ENCODE data around the gene SMIM22. TPM values are rescaled to one million over a fixed set of nuclear protein-coding genes. Genes with fewer than 3 reads are reported as not detected.

SMIM22 gene
- total RNA-seq, 1 donor, result not detected

DNA sequence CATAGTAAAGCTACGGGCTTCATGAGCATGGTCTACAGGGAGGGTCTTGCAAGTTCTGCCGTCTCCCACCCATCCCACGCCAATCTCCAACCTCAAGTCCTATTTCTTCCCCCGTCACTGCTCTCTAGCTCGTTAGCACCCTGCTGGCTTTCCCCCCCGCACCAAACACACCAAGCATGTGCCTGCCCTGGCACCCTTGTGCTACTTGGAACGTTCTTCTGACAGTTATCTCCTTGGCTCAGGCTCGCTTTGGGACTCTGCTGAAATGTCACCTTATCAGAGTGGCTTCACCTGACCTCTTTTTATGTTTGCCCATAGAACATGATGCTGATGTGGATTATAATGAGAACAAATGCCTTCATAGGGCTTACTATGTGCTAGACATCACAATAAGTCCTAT lies 30.0 kb downstream of the SMIM22 start:
- H3K4me3 ChIP-seq (ENCODE audit: low read depth, low read length), result no peak overlapping the region
- no peak for DNase-seq (ENCODE audit: low read depth)
- TF ChIP-seq, protein P1, sequence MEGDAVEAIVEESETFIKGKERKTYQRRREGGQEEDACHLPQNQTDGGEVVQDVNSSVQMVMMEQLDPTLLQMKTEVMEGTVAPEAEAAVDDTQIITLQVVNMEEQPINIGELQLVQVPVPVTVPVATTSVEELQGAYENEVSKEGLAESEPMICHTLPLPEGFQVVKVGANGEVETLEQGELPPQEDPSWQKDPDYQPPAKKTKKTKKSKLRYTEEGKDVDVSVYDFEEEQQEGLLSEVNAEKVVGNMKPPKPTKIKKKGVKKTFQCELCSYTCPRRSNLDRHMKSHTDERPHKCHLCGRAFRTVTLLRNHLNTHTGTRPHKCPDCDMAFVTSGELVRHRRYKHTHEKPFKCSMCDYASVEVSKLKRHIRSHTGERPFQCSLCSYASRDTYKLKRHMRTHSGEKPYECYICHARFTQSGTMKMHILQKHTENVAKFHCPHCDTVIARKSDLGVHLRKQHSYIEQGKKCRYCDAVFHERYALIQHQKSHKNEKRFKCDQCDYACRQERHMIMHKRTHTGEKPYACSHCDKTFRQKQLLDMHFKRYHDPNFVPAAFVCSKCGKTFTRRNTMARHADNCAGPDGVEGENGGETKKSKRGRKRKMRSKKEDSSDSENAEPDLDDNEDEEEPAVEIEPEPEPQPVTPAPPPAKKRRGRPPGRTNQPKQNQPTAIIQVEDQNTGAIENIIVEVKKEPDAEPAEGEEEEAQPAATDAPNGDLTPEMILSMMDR (IDR thresholded peaks at IDR 0.05; ENCODE audit: insufficient read depth, low read length), result no peak

DNA sequence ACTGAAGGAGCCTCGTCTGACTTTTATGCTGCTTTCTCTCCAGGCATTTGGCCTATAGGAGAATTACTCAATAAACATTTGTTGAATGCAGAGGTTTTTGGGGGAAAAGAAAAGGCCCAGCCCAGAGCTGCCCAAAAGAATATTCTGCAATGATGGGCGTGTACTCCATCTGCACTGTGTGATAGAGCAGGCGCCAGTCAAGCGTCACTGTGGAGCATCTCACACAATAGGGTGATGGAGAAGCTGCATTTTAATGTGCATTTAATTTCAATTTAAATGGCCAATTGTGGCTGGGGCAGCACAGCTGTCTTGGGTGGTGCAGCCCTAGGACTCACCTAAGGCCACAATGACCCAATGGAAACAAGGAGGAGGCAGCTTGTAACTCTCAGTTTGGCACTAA lies 31.4 kb downstream of the SMIM22 start:
- no peak for DNase-seq (ENCODE audit: low read depth)
- H3K4me3 ChIP-seq (ENCODE audit: low read depth, low read length), result no peak overlapping the region
- TF ChIP-seq, protein P1 (IDR thresholded peaks at IDR 0.05; ENCODE audit: insufficient read depth, low read length), result no peak

DNA sequence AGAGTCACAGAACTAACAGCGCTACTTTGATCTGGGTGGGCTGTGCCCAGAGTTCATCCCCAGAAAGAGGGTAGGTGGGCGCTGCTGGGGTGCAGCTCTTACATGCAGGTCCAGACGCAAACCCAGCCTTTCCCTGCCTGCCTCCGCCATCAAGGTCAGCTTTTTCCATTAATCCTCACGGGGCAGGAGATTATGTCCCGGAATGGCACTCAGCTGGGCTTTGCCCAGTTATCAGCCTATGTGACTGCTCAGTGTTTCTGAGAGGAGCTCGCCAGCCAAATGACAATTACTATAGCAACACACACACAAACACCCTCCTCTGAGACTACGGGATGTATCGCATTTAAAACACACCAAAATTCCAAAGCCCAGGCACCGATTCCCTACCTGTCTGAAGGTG lies 31.8 kb downstream of the SMIM22 start:
- DNase-seq (ENCODE audit: low read depth), result no peak
- no peak overlapping the region for H3K4me3 ChIP-seq (ENCODE audit: low read depth, low read length)
- TF ChIP-seq, protein P1 (IDR thresholded peaks at IDR 0.05; ENCODE audit: insufficient read depth, low read length), result no peak

DNA sequence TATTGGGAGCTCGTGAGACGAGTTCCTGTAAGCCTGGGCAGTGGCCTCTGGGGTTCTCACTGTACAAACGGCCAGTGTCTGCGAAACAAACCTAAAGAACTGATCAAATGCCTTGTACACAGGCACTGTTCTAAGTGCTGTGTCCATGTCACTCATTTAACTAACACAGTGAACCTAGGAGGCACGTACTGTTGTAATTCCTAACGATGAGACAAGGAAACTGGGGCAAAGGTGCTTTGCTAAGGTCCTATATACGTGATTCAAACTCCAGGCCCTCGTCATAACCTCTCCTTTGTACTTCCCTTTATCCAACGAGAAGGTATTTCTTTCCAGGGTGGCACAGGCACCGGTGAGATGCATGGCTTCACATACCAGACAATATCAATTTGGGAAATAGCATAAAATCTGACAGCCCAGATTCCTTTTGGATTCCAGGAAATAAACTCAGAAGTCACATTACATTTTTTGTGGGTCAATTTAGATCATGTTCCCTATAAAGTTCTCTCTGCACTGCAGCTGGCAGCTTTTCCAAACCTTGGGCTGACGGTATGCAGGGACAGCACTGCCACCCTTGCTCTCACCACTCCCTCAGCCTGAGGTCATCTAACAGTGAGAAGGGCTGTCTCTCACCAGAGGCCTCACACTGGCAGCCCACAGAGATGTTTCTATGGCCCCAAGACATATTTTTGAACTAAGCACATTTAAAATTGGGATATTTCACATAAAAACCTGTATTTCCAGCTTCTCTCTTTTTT lies 33.6 kb downstream of the SMIM22 start:
- DNase-seq (ENCODE audit: low read depth), result no peak
- TF ChIP-seq, protein P1 (IDR thresholded peaks at IDR 0.05; ENCODE audit: insufficient read depth, low read length), result no peak
- no peak overlapping the region for H3K4me3 ChIP-seq (ENCODE audit: low read depth, low read length)

DNA sequence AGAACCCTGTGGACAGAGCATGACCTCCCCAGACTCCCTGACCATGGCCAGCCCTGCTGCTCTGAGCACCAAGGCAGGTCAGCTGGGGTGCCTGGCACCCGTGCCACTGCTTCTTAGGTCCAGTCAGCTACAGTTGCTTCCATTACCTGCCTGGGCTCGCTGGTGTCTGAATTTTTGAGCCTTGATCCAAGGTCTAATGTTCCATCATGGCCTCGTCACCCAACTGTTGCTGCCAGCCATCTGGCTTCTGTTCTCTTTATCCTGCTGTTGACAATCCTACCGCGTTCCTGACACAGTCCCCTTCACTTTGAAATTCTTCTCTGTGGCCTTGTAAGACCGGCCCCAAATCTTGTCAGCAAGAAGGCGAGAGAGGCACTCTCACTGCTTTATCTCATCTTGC lies 35.2 kb downstream of the SMIM22 start:
- no peak overlapping the region for H3K4me3 ChIP-seq (ENCODE audit: low read depth, low read length)
- TF ChIP-seq, protein P1 (IDR thresholded peaks at IDR 0.05; ENCODE audit: insufficient read depth, low read length), result no peak
- no peak for DNase-seq (ENCODE audit: low read depth)

DNA sequence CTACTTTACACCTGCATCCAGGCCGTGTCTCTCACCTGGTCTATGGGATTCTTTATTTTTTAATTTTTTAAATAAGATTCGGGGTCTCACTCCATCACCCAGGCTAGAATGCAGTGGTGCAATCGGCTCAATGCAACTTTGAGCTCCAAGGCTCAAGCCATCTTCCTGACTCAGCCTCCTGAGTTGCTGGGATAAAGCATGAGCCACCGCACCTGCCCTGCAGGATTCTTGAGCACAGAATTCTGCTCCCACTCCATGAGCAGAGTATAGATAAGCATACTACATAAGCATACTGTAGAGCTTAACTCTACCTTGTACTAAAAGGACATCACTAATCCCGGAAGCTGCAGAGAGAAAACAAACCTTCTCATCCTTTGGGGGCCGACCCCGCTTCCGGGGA lies 36.4 kb downstream of the SMIM22 start:
- TF ChIP-seq, protein P1 (IDR thresholded peaks at IDR 0.05; ENCODE audit: insufficient read depth, low read length), result no peak

More for the DNA sequence above, 36.4 kb downstream of the SMIM22 start:
- H3K4me3 ChIP-seq (ENCODE audit: low read depth, low read length), result no peak overlapping the region
- no peak for DNase-seq (ENCODE audit: low read depth)

Data from fibroblast of the aortic adventitia (primary cell).